HepG2 (cell line): ENCODE data around the gene DISP2. TPM values are rescaled to one million over a fixed set of nuclear protein-coding genes. Genes with fewer than 3 reads are reported as not detected.

Experiments used
- CEBPZ ChIP-seq: IDR thresholded peaks from 2 replicates; pipeline ENCODE4 v1.6.1; 2012; ENCODE audit warnings: low read length, improper control_type of control experiment
- DRAP1 ChIP-seq: IDR thresholded peaks from 2 replicates; pipeline ENCODE4 v1.6.1; 2016; ENCODE audit warnings: missing genetic modification reagents, missing compliant biosample characterization
- HMG20B ChIP-seq: conservative IDR thresholded peaks from 2 replicates; pipeline ENCODE4 v1.6.1; 2016; ENCODE audit warnings: missing genetic modification reagents, missing compliant biosample characterization
- HOXA9 ChIP-seq: sonication (generic); formaldehyde crosslinking; IDR thresholded peaks from 2 replicates; pipeline ENCODE4 v1.8.1; 2022; ENCODE audit warnings: missing genetic modification reagents, mild to moderate bottlenecking, moderate library complexity, borderline replicate concordance
- ISL2 ChIP-seq: sonication (generic); formaldehyde crosslinking; IDR thresholded peaks from 2 replicates; pipeline ENCODE4 v1.5.0; 2020; ENCODE audit warnings: missing genetic modification reagents
- MAZ ChIP-seq, 2 experiments: sonication (generic) in 1 of 2; formaldehyde crosslinking in 1 of 2; IDR thresholded peaks; 2 replicates each; pipeline versions ENCODE4 v1.5.0 to v1.6.1; 2012 to 2020; ENCODE audit warnings: low read depth in 2 of 2, mild to moderate bottlenecking in 2 of 2, borderline replicate concordance in 1 of 2, improper control_type of control experiment in 1 of 2, low read length in 1 of 2, missing genetic modification reagents in 1 of 2, moderate library complexity in 1 of 2
- NCOA1 ChIP-seq: sonication (generic); formaldehyde crosslinking; IDR thresholded peaks from 2 replicates; pipeline ENCODE4 v1.9.0; 2021; ENCODE audit warnings: missing genetic modification reagents
- NFYB ChIP-seq: sonication (generic); formaldehyde crosslinking; IDR thresholded peaks from 2 replicates; pipeline ENCODE4 v1.4.0; 2020; ENCODE audit warnings: missing genetic modification reagents
- NKX3-1 ChIP-seq: sonication (generic); formaldehyde crosslinking; IDR thresholded peaks from 2 replicates; pipeline ENCODE4 v1.5.0; 2020; ENCODE audit warnings: missing genetic modification reagents
- RBM22 ChIP-seq: fragments of 200-400 bp; formaldehyde crosslinking; optimal IDR thresholded peaks from 2 replicates; pipeline ENCODE3; 2017; ENCODE audit warnings: mild to moderate bottlenecking, low read length, moderate library complexity
- REL ChIP-seq: sonication (generic); formaldehyde crosslinking; conservative IDR thresholded peaks from 2 replicates; pipeline ENCODE4 v1.8.0; 2022; ENCODE audit warnings: mild to moderate bottlenecking, missing genetic modification reagents, moderate library complexity
- SKI ChIP-seq: fragments of 450-650 bp; IDR thresholded peaks from one replicate; pipeline ENCODE4 v1.6.1; 2018; ENCODE audit warnings: mild to moderate bottlenecking; ENCODE audit not compliant: partially characterized antibody
- STAG1 ChIP-seq: sonication (generic); formaldehyde crosslinking; IDR thresholded peaks from 2 replicates; pipeline ENCODE4 v1.4.0; 2020; ENCODE audit warnings: missing genetic modification reagents
- YEATS4 ChIP-seq: sonication (generic); formaldehyde crosslinking; IDR thresholded peaks from 2 replicates; pipeline ENCODE4 v1.4.0; 2020; ENCODE audit warnings: missing genetic modification reagents, borderline replicate concordance
- ZBTB8A ChIP-seq: sonication (generic); formaldehyde crosslinking; IDR thresholded peaks from 2 replicates; pipeline ENCODE4 v1.4.0; 2020; ENCODE audit warnings: mild to moderate bottlenecking, low read depth, missing genetic modification reagents, borderline replicate concordance
- ZNF510 ChIP-seq: sonication (generic); formaldehyde crosslinking; IDR thresholded peaks from 2 replicates; pipeline ENCODE4 v1.4.0; 2020; ENCODE audit warnings: low read depth, mild to moderate bottlenecking, missing genetic modification reagents
- ZNF513 ChIP-seq: sonication (generic); formaldehyde crosslinking; conservative IDR thresholded peaks from 2 replicates; pipeline ENCODE4 v1.5.0; 2020; ENCODE audit warnings: missing genetic modification reagents
- ZNF607 ChIP-seq: sonication (generic); formaldehyde crosslinking; IDR thresholded peaks from 2 replicates; pipeline ENCODE4 v1.5.1; 2020; ENCODE audit warnings: missing genetic modification reagents, mild to moderate bottlenecking, borderline replicate concordance
- ZNF616 ChIP-seq: sonication (generic); formaldehyde crosslinking; IDR thresholded peaks from 2 replicates; pipeline ENCODE4 v1.5.0; 2020; ENCODE audit warnings: low read depth, mild to moderate bottlenecking, missing genetic modification reagents
- ZXDC ChIP-seq: sonication (generic); formaldehyde crosslinking; IDR thresholded peaks from 2 replicates; pipeline ENCODE4 v1.5.0; 2020; ENCODE audit warnings: mild to moderate bottlenecking, missing genetic modification reagents
- polyA plus RNA-seq, 8 experiments: library from polyadenylated mRNA; depleted of rRNA in 3 of 8; stranded (reverse) in 7 of 8; unstranded in 1 of 8; fragments of >200 nt; fragmentation: Illumina TruSeq in 4 of 8; extraction: Trizol in 4 of 8; gene quantifications; 2 replicates each; pipeline versions ENCODE4 v1.2.1 to v1.2.3, GENCODE V29; 2011 to 2016; ENCODE audit warnings: low read depth in 4 of 8, missing spikeins in 1 of 8, mixed read lengths in 1 of 8; ENCODE audit not compliant: insufficient read depth in 1 of 8
- total RNA-seq, 5 experiments: library from RNA; depleted of rRNA; stranded (reverse); fragments of >200 nt; fragmentation: Illumina TruSeq; extraction: Trizol; gene quantifications; 2 replicates each; pipeline ENCODE4 v1.2.3, GENCODE V29; 2016; ENCODE audit warnings: low read depth in 1 of 5

The DISP2 gene
- total and polyA plus RNA-seq, 2 of the 13 experiments (the other 11 are each of a cell fraction or from before 2014, with no cell fraction given): 0.09 to 0.32 TPM

GRCh38 chr15:40367686-40368611 is 9.9 kb downstream of the DISP2 start (continued):
- no peak for TF ChIP-seq CEBPZ
- TF ChIP-seq ZNF607 (CRISPR knock-in tag): peak; percentile 96
- no peak for TF ChIP-seq RBM22
- TF ChIP-seq HOXA9: peak; percentile 97
- TF ChIP-seq ZXDC (CRISPR knock-in tag): peak; percentile 70; the same call in 1 of the 2 replicates
- TF ChIP-seq HMG20B (CRISPR knock-in tag): 0 out of 2 replicates have a peak, but pooled peaks have one; percentile 38
- peak; percentile 94 for TF ChIP-seq REL (CRISPR knock-in tag)
- TF ChIP-seq NFYB (CRISPR knock-in tag): no peak
- peak; percentile 86 for TF ChIP-seq YEATS4 (CRISPR knock-in tag)
- TF ChIP-seq NKX3-1 (CRISPR knock-in tag): peak; percentile 98
- TF ChIP-seq MAZ (IDR thresholded peaks at IDR 0.05; ENCODE audit: borderline replicate concordance, low read depth, low read length): peak; percentile 88
- peak; percentile 87 for TF ChIP-seq MAZ (CRISPR knock-in tag; IDR thresholded peaks at IDR 0.05; ENCODE audit: low read depth)
- TF ChIP-seq STAG1 (CRISPR knock-in tag): peak; percentile 68
- TF ChIP-seq ZNF616: peak; percentile 92
- peak; percentile 88; the same call in 1 of the 2 replicates for TF ChIP-seq ZBTB8A (CRISPR knock-in tag)
- TF ChIP-seq ZNF510: peak; percentile 74; the same call in 1 of the 2 replicates
- TF ChIP-seq ZNF513 (CRISPR knock-in tag): no peak
- no peak for TF ChIP-seq NCOA1 (CRISPR knock-in tag)
- TF ChIP-seq SKI: peak; percentile 68
- TF ChIP-seq ISL2 (CRISPR knock-in tag): peak; percentile 71
- peak; percentile 30; the same call in 1 of the 2 replicates for TF ChIP-seq DRAP1 (CRISPR knock-in tag)
